ENCODE data around the gene ZNF280D.

GRCh38 chr15:56674857-56675256 lies 58.5 kb downstream of the ZNF280D start:
- TF ChIP-seq CTCF (IDR thresholded peaks at IDR 0.05; ENCODE audit: poor library complexity, severe bottlenecking) = no peak
- no peak for TF ChIP-seq MXI1 (conservative IDR thresholded peaks at IDR 0.05; ENCODE audit: poor library complexity, severe bottlenecking)
- no peak for TF ChIP-seq EZH2 (IDR thresholded peaks at IDR 0.05; ENCODE audit: borderline replicate concordance, insufficient read depth, low read length, poor library complexity, severe bottlenecking)
